PC-9 (cell line): Measurements from ENCODE around the gene PLA2G2C. TPM values are rescaled to one million over a fixed set of nuclear protein-coding genes. Genes with fewer than 3 reads are reported as not detected.

Experiments
- BruUV-seq: library from RNA; stranded (reverse); fragments of 400-500 nt; replicated peaks from 2 replicates; lab custom pipeline; 2021; lab: Mats Ljungman, UMichigan
- CTCF ChIA-PET: fragments of 300-600 bp; sonication (Branson Sonifier 250); formaldehyde crosslinking; loops from one replicate; lab custom pipeline; 2022; ENCODE audit warnings: antibody characterized with exemption; lab: Charles Lee
- POLR2A ChIA-PET: fragments of 300-600 bp; sonication (Branson Sonifier 250); formaldehyde crosslinking; loops from one replicate; lab custom pipeline; 2022; ENCODE audit warnings: antibody characterized with exemption; ENCODE audit not compliant: unreplicated experiment; lab: Charles Lee
- DNase-seq, 2 experiments: peaks; one replicate each; pipeline versions ENCODE4 v3.0.0 to v3.0.0-alpha.2; 2015 to 2022; ENCODE audit warnings: mixed read lengths in 1 of 2
- H2AFZ ChIP-seq: fragments of 200-600 bp; sonication (generic); 2 replicates; pipeline ENCODE4 v1.8.1; 2017; ENCODE audit warnings: antibody characterized with exemption
- H3F3A ChIP-seq: fragments of 200-600 bp; sonication (generic); 2 replicates; pipeline ENCODE4 v1.8.1; 2017; ENCODE audit warnings: antibody characterized with exemption, mild to moderate bottlenecking, low read depth; ENCODE audit not compliant: insufficient read depth
- H3K27ac ChIP-seq: fragments of 200-600 bp; sonication (generic); 2 replicates; pipeline ENCODE4 v1.6.1; 2016; ENCODE audit warnings: mixed run types
- H3K27me3 ChIP-seq: fragments of 200-600 bp; sonication (generic); 2 replicates; pipeline ENCODE4 v1.6.1; 2016; ENCODE audit warnings: low read depth, mixed run types; ENCODE audit not compliant: insufficient read depth
- H3K36me3 ChIP-seq: fragments of 200-600 bp; sonication (generic); 2 replicates; pipeline ENCODE4 v1.6.1; 2016; ENCODE audit warnings: low read depth, mixed run types
- H3K4me1 ChIP-seq: fragments of 200-600 bp; sonication (generic); replicated peaks from 2 replicates; pipeline ENCODE4 v1.6.1; 2016; ENCODE audit warnings: mixed run types; ENCODE audit not compliant: insufficient read depth
- H3K4me2 ChIP-seq: fragments of 200-600 bp; sonication (generic); 2 replicates; pipeline ENCODE4 v1.6.1; 2017; ENCODE audit warnings: mixed run types
- H3K4me3 ChIP-seq: fragments of 200-600 bp; sonication (generic); 2 replicates; pipeline ENCODE4 v1.6.1; 2016; ENCODE audit warnings: mixed run types
- H3K79me2 ChIP-seq: fragments of 200-600 bp; sonication (generic); 2 replicates; pipeline ENCODE4 v1.6.1; 2017; ENCODE audit warnings: low read depth, mixed run types
- H3K9me2 ChIP-seq: fragments of 200-600 bp; sonication (generic); 2 replicates; pipeline ENCODE4 v1.8.1; 2017; ENCODE audit warnings: mild to moderate bottlenecking; ENCODE audit not compliant: insufficient read depth
- H3K9me3 ChIP-seq: fragments of 200-600 bp; sonication (generic); 2 replicates; pipeline ENCODE4 v1.8.1; 2016; ENCODE audit warnings: low read depth; ENCODE audit not compliant: insufficient read depth
- H4K20me1 ChIP-seq: fragments of 200-600 bp; sonication (generic); 2 replicates; pipeline ENCODE4 v1.8.1; 2017; ENCODE audit not compliant: insufficient read depth
- EZH2 ChIP-seq: fragments of 200-600 bp; sonication (generic); IDR thresholded peaks from 2 replicates; pipeline ENCODE4 v1.8.0; 2017; ENCODE audit warnings: antibody characterized with exemption, low read depth
- intact Hi-C: fragments of 100-400 bp; cut with micrococcal nuclease; formaldehyde crosslinking; loops from one replicate; pipeline ENCODE4 v1.10.0; 2022; ENCODE audit not compliant: unreplicated experiment
- total RNA-seq: library from RNA; stranded (reverse); gene quantifications from 2 replicates; pipeline ENCODE4 v1.2.3, GENCODE V29; 2021
- TF ChIP-seq, protein P1 (sequence below): fragments of 200-600 bp; sonication (generic); conservative IDR thresholded peaks from 2 replicates; pipeline ENCODE4 v1.6.1; 2017; ENCODE audit warnings: mixed run types, antibody characterized with exemption, mild to moderate bottlenecking, moderate library complexity

PLA2G2C gene
- total RNA-seq, 1 experiment from 2014 or later: 0.55 TPM

DNA sequence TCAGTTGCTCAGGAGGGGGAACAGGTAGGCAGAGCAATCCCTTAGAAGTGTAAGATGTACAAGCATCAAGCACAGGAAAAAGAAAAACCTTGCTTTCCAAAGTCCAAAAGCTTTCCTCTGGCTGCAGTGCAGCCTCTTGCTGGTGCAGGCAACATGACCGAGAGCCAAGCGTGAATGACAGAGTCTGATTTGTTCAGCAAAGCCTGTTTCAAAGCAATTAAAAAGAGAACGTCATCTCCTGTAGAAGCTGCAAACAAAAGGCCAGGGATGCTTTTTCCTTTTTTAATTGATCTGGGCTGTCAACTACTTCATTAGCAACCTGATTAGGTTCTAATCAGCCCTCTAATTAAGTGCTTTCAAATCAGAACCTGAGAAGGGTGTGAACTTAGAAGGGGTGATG, 38.2 kb upstream of the PLA2G2C start:
- no peaks in the 10 kb centered on the region for H3K79me2 ChIP-seq
- H3K27ac ChIP-seq: no peak overlapping the region
- no peaks in the 10 kb centered on the region; the same call in 1 of the 2 replicates for H3K4me1 ChIP-seq
- POLR2A ChIA-PET: no interaction called here
- H3K4me2 ChIP-seq: no peak overlapping the region
- H3F3A ChIP-seq: no peaks in the 10 kb centered on the region
- no peak overlapping the region for H2AFZ ChIP-seq
- intact Hi-C loops: no loop called here
- BruUV-seq: no TSS peak
- no peak for TF ChIP-seq EZH2
- TF ChIP-seq, protein P1, sequence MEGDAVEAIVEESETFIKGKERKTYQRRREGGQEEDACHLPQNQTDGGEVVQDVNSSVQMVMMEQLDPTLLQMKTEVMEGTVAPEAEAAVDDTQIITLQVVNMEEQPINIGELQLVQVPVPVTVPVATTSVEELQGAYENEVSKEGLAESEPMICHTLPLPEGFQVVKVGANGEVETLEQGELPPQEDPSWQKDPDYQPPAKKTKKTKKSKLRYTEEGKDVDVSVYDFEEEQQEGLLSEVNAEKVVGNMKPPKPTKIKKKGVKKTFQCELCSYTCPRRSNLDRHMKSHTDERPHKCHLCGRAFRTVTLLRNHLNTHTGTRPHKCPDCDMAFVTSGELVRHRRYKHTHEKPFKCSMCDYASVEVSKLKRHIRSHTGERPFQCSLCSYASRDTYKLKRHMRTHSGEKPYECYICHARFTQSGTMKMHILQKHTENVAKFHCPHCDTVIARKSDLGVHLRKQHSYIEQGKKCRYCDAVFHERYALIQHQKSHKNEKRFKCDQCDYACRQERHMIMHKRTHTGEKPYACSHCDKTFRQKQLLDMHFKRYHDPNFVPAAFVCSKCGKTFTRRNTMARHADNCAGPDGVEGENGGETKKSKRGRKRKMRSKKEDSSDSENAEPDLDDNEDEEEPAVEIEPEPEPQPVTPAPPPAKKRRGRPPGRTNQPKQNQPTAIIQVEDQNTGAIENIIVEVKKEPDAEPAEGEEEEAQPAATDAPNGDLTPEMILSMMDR: no peak
- H3K36me3 ChIP-seq: no peaks in the 10 kb centered on the region
- H3K4me3 ChIP-seq: no peak overlapping the region
- CTCF ChIA-PET: no interaction called here
- no peaks in the 10 kb centered on the region for H3K9me3 ChIP-seq
- H3K9me2 ChIP-seq: no peaks in the 10 kb centered on the region
- no peaks in the 10 kb centered on the region for H3K27me3 ChIP-seq
- no peaks in the 10 kb centered on the region for H4K20me1 ChIP-seq
- DNase-seq: no peak

DNA sequence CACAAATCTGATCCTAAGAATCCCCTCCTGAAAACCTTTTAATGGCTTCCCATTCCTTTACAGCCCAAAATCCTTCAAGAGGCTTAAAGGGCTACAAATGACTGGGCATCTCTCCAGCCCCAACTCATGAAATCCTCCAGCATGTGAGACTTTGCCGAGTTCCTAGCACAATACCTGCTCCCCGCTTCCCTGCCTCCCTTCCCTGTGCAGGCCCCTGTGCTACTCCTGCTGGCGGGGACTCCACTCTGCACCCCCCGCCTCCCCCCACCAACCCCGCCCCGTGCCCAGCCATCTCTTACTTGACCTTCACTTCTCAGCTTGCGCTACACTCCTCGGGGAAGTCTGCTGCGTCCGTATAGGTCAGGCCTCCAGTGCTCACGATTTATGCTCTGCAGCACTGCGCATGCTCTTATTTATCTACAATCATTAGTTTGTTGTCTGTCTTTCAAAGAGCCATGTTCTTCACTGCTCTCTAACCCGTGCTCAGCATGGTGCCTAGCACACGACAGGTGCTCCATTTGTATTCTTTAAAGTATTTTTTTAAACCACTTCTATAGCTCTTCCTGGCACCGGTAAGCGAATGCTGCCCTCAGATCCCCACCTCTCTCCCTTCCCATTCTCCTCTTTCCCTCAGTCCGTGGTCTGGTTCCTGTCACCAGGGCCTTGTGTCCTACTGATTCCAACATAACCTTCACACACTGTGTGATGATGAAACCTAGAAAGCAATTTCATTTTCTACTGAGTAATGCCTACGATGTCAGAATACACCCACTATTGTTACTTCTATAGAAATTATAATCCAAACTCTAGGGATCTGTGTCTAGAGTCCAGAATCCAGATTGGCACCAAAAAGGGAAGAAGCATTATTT, 37.5 kb upstream of the PLA2G2C start:
- no peak for DNase-seq
- no peaks in the 10 kb centered on the region for H3K9me2 ChIP-seq
- no peaks in the 10 kb centered on the region; the same call in 1 of the 2 replicates for H3K9me3 ChIP-seq
- no peak overlapping the region for H3K4me3 ChIP-seq
- no peak overlapping the region for H3K4me2 ChIP-seq
- H4K20me1 ChIP-seq: no peaks in the 10 kb centered on the region
- no peak overlapping the region for H2AFZ ChIP-seq
- intact Hi-C loops: no loop called here
- H3K27ac ChIP-seq: no peak overlapping the region
- no peaks in the 10 kb centered on the region for H3F3A ChIP-seq
- CTCF ChIA-PET: no interaction called here
- no TSS peak for BruUV-seq
- H3K79me2 ChIP-seq: no peaks in the 10 kb centered on the region
- H3K36me3 ChIP-seq: no peaks in the 10 kb centered on the region
- no peaks in the 10 kb centered on the region for H3K27me3 ChIP-seq
- H3K4me1 ChIP-seq: no peaks in the 10 kb centered on the region
- POLR2A ChIA-PET: no interaction called here
- TF ChIP-seq EZH2: no peak
- TF ChIP-seq, protein P1: no peak

DNA sequence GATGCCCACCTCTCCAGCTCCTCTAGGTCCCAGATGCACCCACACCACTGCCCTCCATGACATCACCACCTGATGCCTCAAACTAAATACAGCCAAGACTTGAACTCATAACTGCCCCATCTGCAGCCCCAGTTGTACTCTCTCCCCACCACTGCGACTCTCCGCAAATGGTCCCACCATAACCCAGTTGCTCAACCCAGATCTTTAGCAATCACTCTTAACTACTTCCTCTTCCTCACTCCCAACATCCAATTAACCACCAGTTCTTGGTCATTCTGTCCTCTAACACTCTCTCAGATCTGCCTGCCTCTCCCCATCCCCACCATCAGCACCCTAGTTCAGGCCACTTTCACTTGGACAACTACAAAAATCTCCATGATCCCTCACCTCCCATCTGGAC, 36.8 kb upstream of the PLA2G2C start:
- no peaks in the 10 kb centered on the region for H3F3A ChIP-seq
- no peaks in the 10 kb centered on the region for H4K20me1 ChIP-seq
- no peaks in the 10 kb centered on the region for H3K79me2 ChIP-seq
- H3K36me3 ChIP-seq: no peaks in the 10 kb centered on the region
- no peak for DNase-seq
- intact Hi-C loops: no loop called here
- no TSS peak for BruUV-seq
- no peak overlapping the region for H3K27ac ChIP-seq
- TF ChIP-seq, protein P1: no peak
- no peak for TF ChIP-seq EZH2
- no peak overlapping the region for H3K4me2 ChIP-seq
- H3K9me3 ChIP-seq: no peaks in the 10 kb centered on the region; the same call in 1 of the 2 replicates
- ChIA-PET POLR2A (no interaction called here), CTCF (no interaction called here)
- H3K9me2 ChIP-seq: no peaks in the 10 kb centered on the region
- H3K4me3 ChIP-seq: no peak overlapping the region
- no peak overlapping the region for H2AFZ ChIP-seq
- no peaks in the 10 kb centered on the region for H3K27me3 ChIP-seq
- no peaks in the 10 kb centered on the region for H3K4me1 ChIP-seq
